ENCODE results near the gene PTBP2.

DNA sequence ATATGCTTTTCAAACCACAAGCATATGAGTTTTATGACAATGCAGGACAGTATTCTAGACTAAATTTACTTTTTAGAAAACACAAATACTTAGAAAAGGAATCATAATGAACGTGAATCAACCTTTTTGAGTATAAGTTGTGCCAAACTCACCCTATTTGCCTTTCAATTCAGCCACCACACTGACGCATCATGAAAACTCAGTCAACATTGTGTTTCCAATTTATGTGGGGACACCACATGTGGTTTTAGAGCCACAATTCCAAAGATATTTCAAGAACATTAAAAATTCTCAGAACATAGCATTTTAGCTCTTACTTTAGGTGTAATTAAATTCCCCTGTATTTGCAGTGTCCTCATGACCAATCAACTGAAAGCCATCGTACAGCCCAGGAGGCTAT is 118.8 kb downstream of the PTBP2 start:
- no peak for TF ChIP-seq POLR2AphosphoS5 (IDR thresholded peaks at IDR 0.05)
- TF ChIP-seq, protein P1, sequence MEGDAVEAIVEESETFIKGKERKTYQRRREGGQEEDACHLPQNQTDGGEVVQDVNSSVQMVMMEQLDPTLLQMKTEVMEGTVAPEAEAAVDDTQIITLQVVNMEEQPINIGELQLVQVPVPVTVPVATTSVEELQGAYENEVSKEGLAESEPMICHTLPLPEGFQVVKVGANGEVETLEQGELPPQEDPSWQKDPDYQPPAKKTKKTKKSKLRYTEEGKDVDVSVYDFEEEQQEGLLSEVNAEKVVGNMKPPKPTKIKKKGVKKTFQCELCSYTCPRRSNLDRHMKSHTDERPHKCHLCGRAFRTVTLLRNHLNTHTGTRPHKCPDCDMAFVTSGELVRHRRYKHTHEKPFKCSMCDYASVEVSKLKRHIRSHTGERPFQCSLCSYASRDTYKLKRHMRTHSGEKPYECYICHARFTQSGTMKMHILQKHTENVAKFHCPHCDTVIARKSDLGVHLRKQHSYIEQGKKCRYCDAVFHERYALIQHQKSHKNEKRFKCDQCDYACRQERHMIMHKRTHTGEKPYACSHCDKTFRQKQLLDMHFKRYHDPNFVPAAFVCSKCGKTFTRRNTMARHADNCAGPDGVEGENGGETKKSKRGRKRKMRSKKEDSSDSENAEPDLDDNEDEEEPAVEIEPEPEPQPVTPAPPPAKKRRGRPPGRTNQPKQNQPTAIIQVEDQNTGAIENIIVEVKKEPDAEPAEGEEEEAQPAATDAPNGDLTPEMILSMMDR (IDR thresholded peaks at IDR 0.05) = no peak
- TF ChIP-seq POLR2A (IDR thresholded peaks at IDR 0.05) = no peak

Measured in gastroesophageal sphincter (tissue), 3 donors.